IPS DF 4.7 (cell line): ENCODE data around the gene BICC1.

Experiments used
- DNase-seq: peaks from one replicate; pipeline ENCODE4 v3.0.0-alpha.2; 2013; ENCODE audit warnings: low spot score; ENCODE audit errors: extremely low read depth

Gene BICC1

GRCh38 chr10:58701405-58702135 is 188.9 kb downstream of the BICC1 start:
- no peak for DNase-seq

- DNase-seq, result no peak
Observed at GRCh38 chr10:58704226-58704625, 191.6 kb downstream of the BICC1 start.

GRCh38 chr10:58704671-58705141 is 192.0 kb downstream of the BICC1 start:
- DNase-seq, result no peak

- DNase-seq, result no peak
Observed at GRCh38 chr10:58706836-58707235, 194.2 kb downstream of the BICC1 start.

- DNase-seq, result no peak
Observed at GRCh38 chr10:58712141-58712540, 199.5 kb downstream of the BICC1 start.

GRCh38 chr10:58712982-58713381 is 200.3 kb downstream of the BICC1 start:
- peak; percentile 7 for DNase-seq

- no peak for DNase-seq
Observed at GRCh38 chr10:58714409-58714808, 201.7 kb downstream of the BICC1 start.

GRCh38 chr10:58715061-58715460 is 202.4 kb downstream of the BICC1 start:
- DNase-seq, result no peak

- no peak for DNase-seq
Observed at GRCh38 chr10:58718596-58718995, 205.9 kb downstream of the BICC1 start.

GRCh38 chr10:58721601-58722281 is 209.1 kb downstream of the BICC1 start:
- no peak for DNase-seq

GRCh38 chr10:58723186-58723585 is 210.5 kb downstream of the BICC1 start:
- no peak for DNase-seq

GRCh38 chr10:58723966-58724365 is 211.3 kb downstream of the BICC1 start:
- no peak for DNase-seq

- no peak for DNase-seq
Observed at GRCh38 chr10:58724781-58725180, 212.1 kb downstream of the BICC1 start.

GRCh38 chr10:58725901-58726300 is 213.2 kb downstream of the BICC1 start:
- no peak for DNase-seq

GRCh38 chr10:58727633-58728032 is 215.0 kb downstream of the BICC1 start:
- DNase-seq, result no peak

- no peak for DNase-seq
Observed at GRCh38 chr10:58731276-58731675, 218.6 kb downstream of the BICC1 start.

GRCh38 chr10:58733436-58733835 is 220.8 kb downstream of the BICC1 start:
- no peak for DNase-seq

GRCh38 chr10:58734116-58734515 is 221.4 kb downstream of the BICC1 start:
- DNase-seq, result no peak

- DNase-seq, result no peak
Observed at GRCh38 chr10:58734664-58735063, 222.0 kb downstream of the BICC1 start.

GRCh38 chr10:58735087-58735486 is 222.4 kb downstream of the BICC1 start:
- no peak for DNase-seq

GRCh38 chr10:58740620-58741369 is 228.1 kb downstream of the BICC1 start:
- no peak for DNase-seq

- DNase-seq, result no peak
Observed at GRCh38 chr10:58741673-58742072, 229.0 kb downstream of the BICC1 start.
